ENCODE data around the gene IDI1. TPM values are rescaled to one million over a fixed set of nuclear protein-coding genes. Genes with fewer than 3 reads are reported as not detected.

IDI1 gene
- total and polyA plus RNA-seq, 10 donors, result 43.9 to 136 (median 65.5) TPM

DNA sequence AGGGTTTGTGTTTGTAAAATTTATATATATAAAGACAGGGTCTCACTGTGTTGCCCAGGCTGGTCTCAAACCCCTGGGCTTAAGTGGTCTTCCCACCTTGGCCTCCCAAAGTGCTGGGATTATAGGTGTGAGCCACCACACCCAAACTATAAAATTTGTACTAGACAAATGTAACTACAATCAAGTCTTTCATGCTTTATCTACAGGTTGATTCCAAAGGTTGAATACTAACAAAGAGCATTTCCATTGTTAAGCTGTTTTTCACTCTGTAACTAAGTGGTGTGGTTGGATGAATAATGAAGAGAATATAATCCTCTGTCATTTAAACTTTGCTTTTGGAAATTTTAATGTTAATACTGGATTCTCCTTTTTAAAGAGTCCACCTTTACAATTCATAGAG is 29.7 kb upstream of the IDI1 start:
- H3K27ac ChIP-seq, result no peak overlapping the region
- H3K4me1 ChIP-seq, result peaks cover 0 to 13% (median 0%) of the 10 kb centered on the region in 6 donors
- no peak for DNase-seq
- H3K27me3 ChIP-seq (replicated peaks in 1 of 7), result no peaks in the 10 kb centered on the region
- no peak overlapping the region for H3K4me3 ChIP-seq
- H3K36me3 ChIP-seq, result peaks cover 6 to 100% (median 71%) of the 10 kb centered on the region in 6 donors
- H3K9me3 ChIP-seq, result no peaks in the 10 kb centered on the region
- TF ChIP-seq POLR2AphosphoS5 (IDR thresholded peaks at IDR 0.05) (no peak), POLR2A (IDR thresholded peaks at IDR 0.05) (no peak)
- TF ChIP-seq, protein P1, sequence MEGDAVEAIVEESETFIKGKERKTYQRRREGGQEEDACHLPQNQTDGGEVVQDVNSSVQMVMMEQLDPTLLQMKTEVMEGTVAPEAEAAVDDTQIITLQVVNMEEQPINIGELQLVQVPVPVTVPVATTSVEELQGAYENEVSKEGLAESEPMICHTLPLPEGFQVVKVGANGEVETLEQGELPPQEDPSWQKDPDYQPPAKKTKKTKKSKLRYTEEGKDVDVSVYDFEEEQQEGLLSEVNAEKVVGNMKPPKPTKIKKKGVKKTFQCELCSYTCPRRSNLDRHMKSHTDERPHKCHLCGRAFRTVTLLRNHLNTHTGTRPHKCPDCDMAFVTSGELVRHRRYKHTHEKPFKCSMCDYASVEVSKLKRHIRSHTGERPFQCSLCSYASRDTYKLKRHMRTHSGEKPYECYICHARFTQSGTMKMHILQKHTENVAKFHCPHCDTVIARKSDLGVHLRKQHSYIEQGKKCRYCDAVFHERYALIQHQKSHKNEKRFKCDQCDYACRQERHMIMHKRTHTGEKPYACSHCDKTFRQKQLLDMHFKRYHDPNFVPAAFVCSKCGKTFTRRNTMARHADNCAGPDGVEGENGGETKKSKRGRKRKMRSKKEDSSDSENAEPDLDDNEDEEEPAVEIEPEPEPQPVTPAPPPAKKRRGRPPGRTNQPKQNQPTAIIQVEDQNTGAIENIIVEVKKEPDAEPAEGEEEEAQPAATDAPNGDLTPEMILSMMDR (IDR thresholded peaks at IDR 0.05 in 8 of 11, conservative IDR thresholded peaks at IDR 0.05 in 3 of 11), result no peak
- intact Hi-C loops (cut with DNase I; ENCODE audit: low total_unique reads), result no loop called here

DNA sequence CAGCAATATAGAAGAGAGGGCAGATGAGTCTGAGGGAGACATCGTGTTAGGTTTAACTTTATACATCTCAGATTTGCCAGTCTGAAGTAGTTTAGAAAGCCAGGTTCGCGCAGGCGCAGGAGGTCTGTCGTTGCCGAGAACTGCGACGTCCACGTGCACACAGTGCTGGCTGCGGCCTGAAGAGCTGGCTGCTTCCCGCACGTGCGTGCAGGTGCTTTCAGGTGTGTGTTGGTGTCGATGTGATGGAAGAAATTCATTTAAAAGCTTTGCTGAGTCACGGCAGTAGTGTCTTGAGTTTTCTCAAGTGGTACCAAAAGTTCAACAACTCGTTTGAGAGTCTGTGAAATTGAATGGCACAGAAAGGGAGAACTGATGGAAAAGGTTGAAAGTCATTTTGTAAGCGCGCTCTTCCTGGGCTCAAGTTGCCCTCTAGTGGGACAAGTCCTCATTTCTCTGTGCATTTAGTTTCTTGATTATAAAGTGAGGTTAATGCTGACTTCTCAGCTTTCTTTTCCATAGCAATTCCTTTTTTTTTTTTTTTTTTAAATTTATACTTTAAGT is 25.9 kb upstream of the IDI1 start:
- no peak for DNase-seq
- H3K36me3 ChIP-seq, result peaks cover 3 to 81% (median 52%) of the 10 kb centered on the region in 6 donors
- peak overlapping the region in 1 of 8 donors; percentile 21 for H3K27ac ChIP-seq
- 86 to 93% (median 88%) methylated on average over 18 of the region's 18 CpGs for WGBS, 5 donors
- no peaks in the 10 kb centered on the region for H3K9me3 ChIP-seq
- peaks cover 0 to 30% (median 3%) of the 10 kb centered on the region in 6 donors for H3K4me1 ChIP-seq
- intact Hi-C loops (cut with DNase I; ENCODE audit: low total_unique reads), result no loop called here
- H3K27me3 ChIP-seq (replicated peaks in 1 of 7), result no peaks in the 10 kb centered on the region
- no peak overlapping the region for H3K4me3 ChIP-seq
- TF ChIP-seq, protein P1 (IDR thresholded peaks at IDR 0.05 in 8 of 11, conservative IDR thresholded peaks at IDR 0.05 in 3 of 11), result peak in 5 of 11 experiments; percentile 13 to 34 (median 29)
- TF ChIP-seq POLR2A (IDR thresholded peaks at IDR 0.05), result no peak
- peak in 2 of 3 donors; percentile 4 to 29 for TF ChIP-seq POLR2AphosphoS5 (IDR thresholded peaks at IDR 0.05)

DNA sequence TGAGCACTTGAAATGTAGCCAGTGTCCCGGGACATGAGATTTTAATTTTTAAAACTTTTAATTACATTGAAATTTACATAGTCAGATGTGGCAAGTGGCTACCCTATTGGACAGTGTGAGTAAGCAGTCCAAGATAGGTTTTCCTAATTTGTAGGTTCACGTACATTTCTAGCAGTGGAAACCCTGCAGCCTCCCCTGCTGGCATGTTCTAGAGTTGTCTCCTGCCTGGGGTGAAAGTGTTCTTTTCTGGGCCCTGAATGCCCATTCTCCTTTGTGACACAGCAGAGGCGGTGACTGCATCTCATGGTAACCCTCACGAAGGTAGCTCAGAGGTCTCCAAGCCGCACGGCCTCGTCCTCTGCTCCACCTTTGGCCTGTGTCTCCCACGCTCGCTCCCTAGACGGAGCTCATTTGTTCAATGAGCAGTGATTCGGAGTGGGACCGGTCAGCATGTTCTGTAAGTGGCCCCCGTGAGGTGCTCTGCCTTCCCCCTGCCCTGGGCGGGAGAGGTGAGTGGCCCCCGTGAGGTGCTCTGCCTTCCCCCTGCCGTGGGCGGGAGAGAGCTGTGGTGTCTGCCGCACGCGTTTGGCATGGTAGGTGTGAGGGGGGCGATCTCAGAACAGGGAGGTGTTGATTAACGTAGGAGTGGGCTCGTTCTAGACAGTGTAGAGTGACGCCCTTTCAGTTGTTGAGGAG is 25.3 kb upstream of the IDI1 start:
- Histone ChIP-seq H3K36me3 (peaks cover 0 to 75% (median 46%) of the 10 kb centered on the region in 6 donors), H3K4me3 (no peak overlapping the region), H3K4me1 (peaks cover 0 to 36% (median 4%) of the 10 kb centered on the region in 6 donors), H3K9me3 (no peaks in the 10 kb centered on the region), H3K27me3 (replicated peaks in 1 of 7) (no peaks in the 10 kb centered on the region), H3K27ac (peak overlapping the region in 2 of 8 donors; percentile 18 to 21)
- intact Hi-C loops (cut with DNase I; ENCODE audit: low total_unique reads), result no loop called here
- WGBS, 5 donors, result 89 to 92% (median 90%) methylated on average over 24 of the region's 24 CpGs
- no peak for DNase-seq
- peak in 2 of 3 donors; percentile 15 to 55 for TF ChIP-seq POLR2AphosphoS5 (IDR thresholded peaks at IDR 0.05)
- TF ChIP-seq, protein P1 (IDR thresholded peaks at IDR 0.05 in 8 of 11, conservative IDR thresholded peaks at IDR 0.05 in 3 of 11), result peak in 1 of 11 experiments; percentile 13
- no peak for TF ChIP-seq POLR2A (IDR thresholded peaks at IDR 0.05)

DNA sequence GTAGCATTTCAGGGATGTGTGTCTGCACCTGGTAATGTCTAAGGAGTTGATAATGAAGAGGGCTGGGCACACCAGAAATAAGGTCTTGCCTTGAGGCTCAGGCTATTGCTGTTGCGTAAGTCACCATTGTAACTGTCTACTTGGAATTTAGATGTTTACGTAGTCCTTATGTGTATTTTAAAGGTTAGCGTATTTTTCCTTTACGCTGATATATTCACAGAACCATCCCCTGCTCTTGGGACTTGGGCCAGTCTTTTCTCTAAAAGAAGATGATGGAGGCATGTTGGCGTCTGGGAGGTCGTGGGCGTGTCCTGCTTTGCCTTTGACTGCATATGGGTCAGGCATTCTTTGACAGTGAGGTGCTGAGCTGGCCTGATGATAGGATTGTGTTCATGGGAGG is 22.0 kb upstream of the IDI1 start:
- H3K27ac ChIP-seq, result peak overlapping the region in 2 of 8 donors; percentile 66 to 67
- H3K4me1 ChIP-seq, result peaks cover 0 to 63% (median 8%) of the 10 kb centered on the region in 6 donors
- no peak for DNase-seq
- no peaks in the 10 kb centered on the region for H3K9me3 ChIP-seq
- H3K4me3 ChIP-seq, result no peak overlapping the region
- intact Hi-C loops (cut with DNase I; ENCODE audit: low total_unique reads), result no loop called here
- no peaks in the 10 kb centered on the region for H3K27me3 ChIP-seq (replicated peaks in 1 of 7)
- peaks cover 0 to 42% (median 29%) of the 10 kb centered on the region in 6 donors for H3K36me3 ChIP-seq
- whole genome bisulfite sequencing, 5 donors, result 82 to 92% (median 85%) methylated on average over 7 of the region's 7 CpGs
- TF ChIP-seq POLR2AphosphoS5 (IDR thresholded peaks at IDR 0.05) (no peak), POLR2A (IDR thresholded peaks at IDR 0.05) (no peak)
- TF ChIP-seq, protein P1 (IDR thresholded peaks at IDR 0.05 in 8 of 11, conservative IDR thresholded peaks at IDR 0.05 in 3 of 11), result no peak
